CD14-positive monocyte (primary cell): Measurements from ENCODE around the gene CTNNA3. TPM values are rescaled to one million over a fixed set of nuclear protein-coding genes. Genes with fewer than 3 reads are reported as not detected.

Experiments
- DNase-seq, 3 donors: peaks; one replicate each; pipeline ENCODE4 v3.0.0-alpha.2; 2011 to 2022
- H2AFZ ChIP-seq: 2 replicates; pipeline ENCODE4 v1.6.0; 2012; ENCODE audit warnings: mild to moderate bottlenecking, low read depth, low read length, inconsistent platforms; ENCODE audit not compliant: insufficient read depth, poor library complexity, severe bottlenecking
- H3K27ac ChIP-seq, 2 donors: 1 replicate in 1 of 2; 2 replicates in 1 of 2; pipeline ENCODE4 v1.5.1; 2012 to 2013; ENCODE audit warnings: low read length in 2 of 2, control low read depth in 1 of 2, inconsistent platforms in 1 of 2, low read depth in 1 of 2, mild to moderate bottlenecking in 1 of 2
- H3K27me3 ChIP-seq, 2 donors: one replicate each; pipeline versions ENCODE4 v1.6.0 to v1.6.1; 2011 to 2013; ENCODE audit warnings: low read length in 2 of 2; ENCODE audit not compliant: control insufficient read depth in 2 of 2, insufficient read depth in 2 of 2
- H3K36me3 ChIP-seq, 2 donors: replicated peaks in 1 of 2; 1 replicate in 1 of 2; 2 replicates in 1 of 2; pipeline versions ENCODE4 v1.5.1 to v1.6.1; 2012 to 2013; ENCODE audit warnings: low read length in 2 of 2, control low read depth in 1 of 2, inconsistent platforms in 1 of 2, mild to moderate bottlenecking in 1 of 2; ENCODE audit not compliant: insufficient read depth in 2 of 2, control insufficient read depth in 1 of 2
- H3K4me1 ChIP-seq, 2 donors: 1 replicate in 1 of 2; 2 replicates in 1 of 2; pipeline versions ENCODE4 v1.5.1 to v1.6.1; 2012 to 2013; ENCODE audit warnings: low read length in 2 of 2, control low read depth in 1 of 2, inconsistent platforms in 1 of 2, mild to moderate bottlenecking in 1 of 2, moderate library complexity in 1 of 2; ENCODE audit not compliant: insufficient read depth in 2 of 2, control insufficient read depth in 1 of 2
- H3K4me2 ChIP-seq: replicated peaks from 2 replicates; pipeline ENCODE3; 2012; ENCODE audit warnings: low read length, moderate library complexity, mild to moderate bottlenecking; ENCODE audit not compliant: poor library complexity, severe bottlenecking; ENCODE audit errors: extremely low read depth
- H3K4me3 ChIP-seq, 3 experiments: fragments of 200-600 bp in 1 of 3; sonication (generic) in 1 of 3; replicated peaks in 1 of 3; 1 replicate in 2 of 3; 2 replicates in 1 of 3; pipeline ENCODE4 v1.5.1; 2011 to 2013; ENCODE audit warnings: low read length in 3 of 3, mild to moderate bottlenecking in 3 of 3, control low read depth in 2 of 3, low read depth in 2 of 3, inconsistent platforms in 1 of 3, moderate library complexity in 1 of 3
- H3K79me2 ChIP-seq: 2 replicates; pipeline ENCODE4 v1.6.0; 2012; ENCODE audit warnings: mild to moderate bottlenecking, control low read depth, inconsistent platforms, low read length, moderate library complexity; ENCODE audit not compliant: insufficient read depth
- H3K9ac ChIP-seq: 2 replicates; pipeline ENCODE4 v1.6.0; 2017; ENCODE audit warnings: low read length, mild to moderate bottlenecking; ENCODE audit not compliant: insufficient read depth, poor library complexity, severe bottlenecking
- H3K9me3 ChIP-seq, 2 donors: replicated peaks in 1 of 2; 1 replicate in 1 of 2; 2 replicates in 1 of 2; pipeline versions ENCODE4 v1.5.1 to v1.6.1; 2012 to 2013; ENCODE audit warnings: low read length in 2 of 2, control low read depth in 1 of 2; ENCODE audit not compliant: control insufficient read depth in 1 of 2, insufficient read depth in 1 of 2
- H4K20me1 ChIP-seq: 2 replicates; pipeline ENCODE4 v1.6.0; 2012; ENCODE audit warnings: mild to moderate bottlenecking, low read length, control low read depth, moderate library complexity; ENCODE audit not compliant: insufficient read depth
- H3K27ac Mint-ChIP-seq, 7 donors: one replicate each; pipeline ENCODE4 v1.8.0; 2020; ENCODE audit warnings: mild to moderate bottlenecking in 7 of 7, mixed read lengths in 7 of 7, moderate library complexity in 6 of 7, inconsistent platforms in 2 of 7
- H3K27me3 Mint-ChIP-seq, 3 donors: one replicate each; pipeline ENCODE4 v1.8.0; 2021 to 2022; ENCODE audit warnings: low read depth in 3 of 3, mild to moderate bottlenecking in 3 of 3, mixed read lengths in 3 of 3, moderate library complexity in 3 of 3, inconsistent platforms in 1 of 3
- H3K36me3 Mint-ChIP-seq, 2 donors: one replicate each; pipeline ENCODE4 v1.8.0; 2020; ENCODE audit warnings: mixed read lengths in 2 of 2, inconsistent platforms in 1 of 2, mild to moderate bottlenecking in 1 of 2
- H3K4me1 Mint-ChIP-seq: one replicate; pipeline ENCODE4 v1.8.0; 2020; ENCODE audit warnings: mild to moderate bottlenecking, mixed read lengths
- H3K4me3 Mint-ChIP-seq, 2 donors: one replicate each; pipeline ENCODE4 v1.8.0; 2020; ENCODE audit warnings: mild to moderate bottlenecking in 2 of 2, mixed read lengths in 2 of 2, moderate library complexity in 1 of 2
- H3K9me3 Mint-ChIP-seq, 7 donors: one replicate each; pipeline ENCODE4 v1.8.0; 2020 to 2022; ENCODE audit warnings: mixed read lengths in 7 of 7, mild to moderate bottlenecking in 6 of 7, moderate library complexity in 6 of 7, inconsistent platforms in 2 of 7
- CTCF ChIP-seq: fragments of 200-600 bp; IDR thresholded peaks from one replicate; pipeline ENCODE4 v1.8.0; 2022; ENCODE audit warnings: antibody characterized with exemption, mild to moderate bottlenecking
- WGBS: methylation state at CpG from one replicate; pipeline ENCODE4 v1.1.5; 2013; ENCODE audit warnings: missing lambda C conversion rate; ENCODE audit not compliant: insufficient coverage; 5-methylcytosine and 5-hydroxymethylcytosine counted together
- intact Hi-C, 2 donors: fragments of 100-400 bp; cut with micrococcal nuclease; formaldehyde crosslinking; loops; one replicate each; pipeline versions ENCODE4 v1.15.0 to v1.15.1; 2023
- polyA plus RNA-seq, 3 donors: library from polyadenylated mRNA; depleted of rRNA in 1 of 3; unstranded in 2 of 3; stranded (reverse) in 1 of 3; fragments of 300-500 nt in 2 of 3; fragments of >200 nt in 1 of 3; fragmentation: Illumina TruSeq in 2 of 3; gene quantifications; 1 replicate in 2 of 3; 2 replicates in 1 of 3; pipeline ENCODE4 v1.2.3, GENCODE V29; 2012 to 2021

CTNNA3 gene
- polyA plus RNA-seq, 3 donors, result not detected

- Histone ChIP-seq H3K79me2 (no peaks in the 10 kb centered on the region), H3K36me3 (no peaks in the 10 kb centered on the region), H3K27me3 (no peaks in the 10 kb centered on the region), H3K4me1 (no peaks in the 10 kb centered on the region), H2AFZ (no peak overlapping the region), H3K4me3 (no peak overlapping the region), H3K4me2 (no peak overlapping the region), H4K20me1 (no peaks in the 10 kb centered on the region), H3K9me3 (no peaks in the 10 kb centered on the region), H3K9ac (no peak overlapping the region), H3K27ac (no peak overlapping the region)
- no peaks in the 10 kb centered on the region for H3K36me3 Mint-ChIP-seq
- no peak overlapping the region for H3K27ac Mint-ChIP-seq
- H3K9me3 Mint-ChIP-seq, result no peaks in the 10 kb centered on the region
- intact Hi-C loops, result no loop called here
- no peak overlapping the region for H3K4me3 Mint-ChIP-seq
- TF ChIP-seq CTCF, result no peak
- no CpG with 5 or more reads among the region's 3 CpGs for WGBS
- H3K4me1 Mint-ChIP-seq, result no peaks in the 10 kb centered on the region
- no peak for DNase-seq
- H3K27me3 Mint-ChIP-seq, result no peaks in the 10 kb centered on the region
Measured at GRCh38 chr10:66148312-66148711, 1547.7 kb downstream of the CTNNA3 start.

- H3K27ac Mint-ChIP-seq, result no peak overlapping the region
- Histone ChIP-seq H3K9ac (no peak overlapping the region), H3K9me3 (no peaks in the 10 kb centered on the region), H3K4me1 (no peaks in the 10 kb centered on the region), H3K4me3 (no peak overlapping the region), H4K20me1 (no peaks in the 10 kb centered on the region), H3K4me2 (no peak overlapping the region), H3K79me2 (no peaks in the 10 kb centered on the region), H3K27ac (no peak overlapping the region), H2AFZ (no peak overlapping the region), H3K27me3 (no peaks in the 10 kb centered on the region), H3K36me3 (no peaks in the 10 kb centered on the region)
- no peak for DNase-seq
- intact Hi-C loops, result no loop called here
- WGBS, result no CpG with 5 or more reads among the region's 2 CpGs
- no peaks in the 10 kb centered on the region for H3K4me1 Mint-ChIP-seq
- H3K4me3 Mint-ChIP-seq, result no peak overlapping the region
- H3K9me3 Mint-ChIP-seq, result no peaks in the 10 kb centered on the region
- no peak for TF ChIP-seq CTCF
- no peaks in the 10 kb centered on the region for H3K27me3 Mint-ChIP-seq
- H3K36me3 Mint-ChIP-seq, result no peaks in the 10 kb centered on the region
Measured at GRCh38 chr10:66144016-66144415, 1552.0 kb downstream of the CTNNA3 start.
